Gastrocnemius medialis (tissue), 4 donors: ENCODE data around the gene GARIN1A.

Experiments
- CTCF ChIP-seq, 5 experiments: fragments of 450-650 bp in 3 of 5; fragments of 200-600 bp in 2 of 5; sonication (generic) in 2 of 5; IDR thresholded peaks in 4 of 5; conservative IDR thresholded peaks in 1 of 5; 1 replicate in 4 of 5; 2 replicates in 1 of 5; pipeline ENCODE4 v1.5.1; 2016 to 2019; ENCODE audit warnings: antibody characterized with exemption in 5 of 5, mild to moderate bottlenecking in 3 of 5, moderate library complexity in 3 of 5
- POLR2A ChIP-seq, 2 donors: fragments of 450-650 bp; IDR thresholded peaks; one replicate each; pipeline ENCODE4 v1.6.1; 2017; ENCODE audit warnings: antibody characterized with exemption in 2 of 2, mild to moderate bottlenecking in 2 of 2, moderate library complexity in 2 of 2

- TF ChIP-seq CTCF (IDR thresholded peaks at IDR 0.05 in 4 of 5, conservative IDR thresholded peaks at IDR 0.05 in 1 of 5) (no peak), POLR2A (IDR thresholded peaks at IDR 0.05) (no peak)
Measured at GRCh38 chr7:128666200-128666599, 5.9 kb upstream of the GARIN1A start.
